GM18861 (cell line): Measurements from ENCODE around the gene SAG.
A peak's percentile ranks its signal among the peaks of the same experiment; 100 is the strongest.
"Not testable (repeated sequence)": the region's sequence is repeated elsewhere in the genome, so short reads cannot be mapped to it uniquely, and the experiment has no call there.

Experiments used
- ATAC-seq: cut with Tn5 transposase; IDR thresholded peaks from one replicate; pipeline ENCODE4 v1.9.1; 2021; ENCODE audit not compliant: unreplicated experiment

The SAG gene

GRCh38 chr2:233354500-233354924 lies 46.9 kb downstream of the SAG start:
- ATAC-seq, result peak; percentile 20

DNA sequence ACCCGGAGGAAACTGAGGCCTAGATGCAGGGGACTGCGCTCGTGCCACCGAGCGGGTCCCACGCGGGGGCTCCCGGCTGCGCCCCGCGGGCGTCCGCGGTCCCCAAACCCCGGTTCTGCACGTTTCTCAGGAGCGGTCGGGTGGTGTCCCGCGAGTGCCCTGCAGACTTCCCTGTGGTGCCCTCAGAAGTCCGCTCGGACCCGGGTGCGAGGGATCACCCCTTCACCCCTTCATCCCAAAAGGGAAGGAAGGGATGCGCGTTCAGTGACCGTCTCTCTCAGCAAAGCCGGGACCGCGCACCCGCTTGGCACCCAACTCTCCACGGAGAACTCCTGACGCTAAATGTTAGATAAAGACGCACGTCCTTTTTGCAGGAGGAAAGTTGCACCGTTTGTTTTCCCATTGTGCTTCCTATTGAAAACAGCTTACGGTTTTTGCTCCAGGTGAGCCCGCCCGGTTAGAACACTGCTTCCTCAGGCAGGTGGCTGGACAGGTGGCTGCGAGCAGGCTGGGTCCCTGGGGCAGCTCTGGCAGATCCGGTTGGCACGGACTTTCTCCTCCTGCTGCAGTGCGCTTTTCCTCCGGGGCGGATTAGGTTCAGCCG lies 47.5 kb downstream of the SAG start:
- no peak for ATAC-seq

- ATAC-seq, result no peak
Measured at GRCh38 chr2:233355916-233356315, 48.3 kb downstream of the SAG start.

GRCh38 chr2:233356546-233357308 lies 49.1 kb downstream of the SAG start:
- no peak for ATAC-seq

DNA sequence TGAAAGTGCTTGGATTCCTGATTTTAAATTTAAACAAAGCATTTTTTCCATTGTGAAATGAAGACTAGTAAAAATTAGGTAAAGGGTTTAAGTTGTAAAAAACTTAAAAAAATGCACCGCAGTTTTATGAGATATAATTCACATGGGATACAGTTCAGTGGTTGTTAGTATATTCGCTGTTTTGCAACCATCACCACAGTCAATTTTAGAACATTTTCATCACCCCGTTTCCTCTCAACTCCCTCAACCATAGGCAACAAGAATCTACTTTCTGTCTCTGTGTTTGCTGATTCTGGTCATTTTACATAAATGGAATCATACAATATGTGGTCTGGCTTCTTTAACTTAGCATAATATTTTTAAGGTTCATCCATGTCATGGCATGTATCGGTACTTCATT lies 50.7 kb downstream of the SAG start:
- ATAC-seq, result no peak

DNA sequence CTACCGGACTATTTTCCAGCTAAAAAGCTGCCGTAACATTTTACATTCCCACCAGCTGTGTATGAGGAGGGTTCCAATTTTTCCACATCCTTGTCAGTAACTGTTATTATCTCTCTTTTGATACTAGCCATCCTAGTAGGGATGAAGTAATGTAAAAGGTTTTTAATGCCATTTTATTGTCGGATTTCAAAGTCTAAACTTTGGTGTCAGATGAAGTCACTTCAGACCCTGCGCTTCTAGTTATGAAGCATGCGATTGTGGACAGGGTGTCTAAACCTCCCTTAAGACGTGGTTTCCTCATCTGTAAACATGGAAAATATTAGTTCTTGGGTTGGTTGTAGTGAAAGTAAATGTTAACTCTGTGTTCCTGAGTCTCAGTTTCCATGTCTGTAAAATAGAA lies 51.3 kb downstream of the SAG start:
- no peak for ATAC-seq

DNA sequence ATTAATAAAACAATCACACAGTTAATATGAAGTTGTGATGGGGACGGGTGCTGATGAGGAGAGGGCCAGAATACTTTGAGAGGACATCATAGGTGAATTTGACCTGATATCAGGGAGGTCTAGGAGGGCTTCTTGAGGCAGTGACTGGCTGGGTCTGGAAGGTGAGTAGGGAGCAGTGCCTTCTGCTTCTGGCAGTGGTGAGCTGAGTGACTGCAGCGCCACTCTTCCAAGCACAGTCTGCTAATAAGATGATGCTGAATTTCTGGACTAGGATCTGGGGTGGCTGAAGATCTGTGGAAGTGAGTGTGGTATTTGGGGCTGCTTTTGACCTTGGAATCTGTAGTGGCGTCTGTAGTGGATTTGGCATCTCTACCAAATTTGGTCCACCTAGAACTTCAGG lies 52.2 kb downstream of the SAG start:
- ATAC-seq, result no peak

DNA sequence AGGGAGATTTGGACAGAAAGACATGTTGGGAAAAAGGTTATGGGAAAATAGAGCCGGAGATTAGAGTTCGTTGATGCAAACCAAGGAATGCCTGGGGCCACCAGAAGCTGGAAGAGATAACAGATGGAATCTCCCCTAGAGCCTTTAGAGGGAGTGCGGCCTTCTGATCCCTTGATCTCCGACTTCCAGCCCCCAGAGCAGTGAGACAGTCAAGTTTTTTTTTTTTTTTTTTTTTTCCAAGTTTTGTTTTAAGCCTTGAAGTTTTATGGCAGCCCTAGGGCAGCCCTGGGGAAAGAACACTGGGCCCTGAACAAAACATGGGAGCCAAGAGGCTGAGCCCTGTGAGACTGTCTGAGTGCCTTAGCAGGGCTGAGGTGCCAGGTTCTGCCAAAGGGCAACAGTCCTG lies 53.2 kb downstream of the SAG start:
- no peak for ATAC-seq

DNA sequence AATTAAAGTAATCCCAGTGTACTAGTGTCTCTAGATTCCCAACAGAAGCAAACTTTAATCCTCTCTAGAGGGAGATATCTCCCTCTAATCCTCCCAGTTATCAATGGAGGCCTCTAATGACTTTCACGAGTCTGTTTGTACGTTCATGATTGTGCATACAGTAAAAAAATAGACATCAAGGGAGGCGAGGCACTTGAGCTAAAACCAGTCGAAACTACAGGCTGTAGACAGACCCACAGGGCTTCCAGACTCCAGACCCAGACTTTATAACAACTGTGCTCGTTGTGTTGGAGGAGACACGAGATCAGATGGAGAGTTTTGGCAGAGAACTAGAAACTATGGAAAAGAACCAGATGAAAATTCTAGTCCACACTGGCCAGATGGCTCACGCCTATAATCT lies 53.7 kb downstream of the SAG start:
- no peak for ATAC-seq

- no peak for ATAC-seq
Measured at GRCh38 chr2:233362742-233363141, 55.1 kb downstream of the SAG start.

DNA sequence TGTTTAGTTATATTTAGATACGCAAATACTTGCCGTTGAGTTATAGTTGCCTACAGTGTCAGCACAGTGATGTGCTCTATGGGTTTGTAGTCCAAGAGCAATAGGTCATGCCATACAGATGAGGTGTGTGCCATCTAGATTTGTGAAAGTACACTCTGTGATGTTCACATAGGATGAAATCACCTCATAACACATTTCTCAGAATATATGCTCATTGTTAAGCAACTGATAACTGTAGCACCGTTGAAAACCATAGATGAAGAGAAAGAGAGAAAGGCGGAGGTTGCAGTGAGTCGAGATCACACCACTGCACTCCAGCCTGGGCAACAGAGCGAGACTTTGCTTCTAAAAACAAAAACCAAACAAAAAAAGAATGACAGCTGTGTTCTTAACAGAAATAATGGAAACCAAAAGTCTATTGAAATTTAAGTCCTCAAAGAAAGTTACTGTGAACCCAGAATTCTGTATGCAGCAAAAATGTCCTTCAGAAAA lies 56.2 kb downstream of the SAG start:
- ATAC-seq, result no peak

DNA sequence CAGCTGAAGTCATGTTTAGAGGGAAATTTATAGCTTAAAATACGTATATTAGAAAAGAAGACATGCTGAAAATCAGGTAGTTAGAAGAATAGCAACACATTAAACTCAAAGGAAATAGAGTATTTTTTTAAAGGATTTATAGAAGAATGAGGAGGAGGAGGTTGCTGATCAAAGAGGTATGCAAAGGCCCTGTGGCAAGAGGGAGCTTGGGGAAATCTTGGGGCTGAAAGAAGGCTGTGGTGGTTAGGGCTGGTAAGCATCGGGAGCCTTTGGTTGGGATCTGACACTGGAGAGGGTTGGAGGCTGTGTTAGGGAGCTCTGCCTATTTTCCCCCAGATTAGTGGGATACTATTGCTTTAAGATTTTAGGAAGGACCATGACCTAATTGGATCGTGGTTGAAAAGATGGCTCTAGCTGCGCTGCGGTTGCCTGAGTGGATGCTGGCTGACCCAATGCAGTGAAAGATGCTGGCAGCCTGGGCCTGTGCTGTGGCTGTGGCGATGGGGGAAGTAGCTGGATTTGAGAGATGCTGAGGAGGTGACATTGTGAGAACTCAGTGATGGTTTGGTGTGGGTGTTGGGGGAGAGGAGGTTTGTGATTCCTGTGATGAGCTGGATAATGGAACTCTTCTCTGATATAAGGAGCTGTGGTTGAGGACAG lies 58.4 kb downstream of the SAG start:
- ATAC-seq, result no peak

DNA sequence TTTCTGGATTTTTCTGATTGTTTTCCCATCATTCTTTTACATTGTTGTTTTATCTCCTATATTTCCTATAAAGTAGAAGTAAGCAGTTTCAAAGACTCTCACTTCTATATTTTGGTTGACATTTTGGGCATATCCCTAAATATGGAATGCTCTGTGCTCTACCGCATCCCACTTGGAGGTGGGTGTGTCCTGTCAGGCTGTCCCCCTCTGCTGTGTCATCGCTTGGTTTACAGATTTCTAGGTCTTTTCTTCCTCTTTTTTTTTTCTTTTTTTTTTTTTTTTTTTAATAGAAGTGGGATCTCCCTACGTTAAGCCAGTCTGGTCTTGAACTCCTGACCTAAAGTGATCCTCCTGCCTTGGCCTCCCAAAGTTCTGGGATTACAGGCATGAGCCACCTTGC lies 60.0 kb downstream of the SAG start:
- no peak for ATAC-seq

GRCh38 chr2:233368756-233369155 lies 61.1 kb downstream of the SAG start:
- no peak for ATAC-seq

- no peak for ATAC-seq
Measured at GRCh38 chr2:233369462-233369861, 61.8 kb downstream of the SAG start.

GRCh38 chr2:233369897-233370685 lies 62.5 kb downstream of the SAG start:
- ATAC-seq, result no peak

GRCh38 chr2:233371641-233372040 lies 64.0 kb downstream of the SAG start:
- ATAC-seq, result no peak

DNA sequence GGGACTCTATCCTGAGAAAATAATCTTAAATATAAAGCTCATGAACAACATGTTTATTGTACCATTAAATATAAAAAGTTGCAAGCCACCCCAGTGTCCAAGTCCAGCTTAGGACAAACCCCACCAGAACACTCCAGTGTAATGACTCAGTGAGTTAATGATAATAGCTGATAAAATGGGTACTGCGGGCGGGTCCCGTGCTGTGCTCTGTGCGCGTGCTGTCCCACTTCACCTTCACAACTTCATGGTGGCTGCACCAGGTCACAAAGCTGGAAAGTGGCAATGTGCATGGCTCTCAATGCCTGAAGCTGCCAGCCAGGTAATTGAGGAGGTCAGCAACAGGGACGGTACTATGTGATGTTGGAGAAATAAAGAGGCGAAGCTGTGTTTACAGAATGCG lies 65.2 kb downstream of the SAG start:
- no peak for ATAC-seq

- no peak for ATAC-seq
Measured at GRCh38 chr2:233373316-233373715, 65.7 kb downstream of the SAG start.

GRCh38 chr2:233374776-233375175 lies 67.2 kb downstream of the SAG start:
- not testable (repeated sequence) for ATAC-seq
